Kidney (tissue), 14 donors: ENCODE results near the gene KCTD2. TPM values are rescaled to one million over a fixed set of nuclear protein-coding genes. Genes with fewer than 3 reads are reported as not detected.
A peak's percentile ranks its signal among the peaks of the same experiment; 100 is the strongest.

ENCODE experiments used
- DNase-seq, 5 donors: peaks; one replicate each; pipeline ENCODE4 v3.0.0-alpha.2; 2013 to 2020
- FAIRE-seq: peaks from 2 replicates; lab custom pipeline; 2012; peaks lifted over from hg19 to GRCh38; lab: Jason Lieb, UNC
- H3K27ac ChIP-seq, 2 donors: one replicate each; pipeline ENCODE4 v1.7.0; 2013; ENCODE audit warnings: low read depth in 2 of 2, low read length in 2 of 2, inconsistent platforms in 1 of 2
- H3K27me3 ChIP-seq: one replicate; pipeline ENCODE4 v1.7.1; 2013; ENCODE audit warnings: low read length, inconsistent platforms; ENCODE audit not compliant: control insufficient read depth, insufficient read depth
- H3K36me3 ChIP-seq, 3 donors: one replicate each; pipeline versions ENCODE4 v1.7.0 to v1.7.1; 2013; ENCODE audit warnings: low read length in 3 of 3, control low read depth in 1 of 3, inconsistent platforms in 1 of 3; ENCODE audit not compliant: insufficient read depth in 3 of 3, control insufficient read depth in 2 of 3
- H3K4me1 ChIP-seq, 3 donors: one replicate each; pipeline versions ENCODE4 v1.7.0 to v1.7.1; 2013; ENCODE audit warnings: low read length in 3 of 3, inconsistent platforms in 1 of 3, low read depth in 1 of 3; ENCODE audit not compliant: control insufficient read depth in 2 of 3, insufficient read depth in 2 of 3
- H3K4me3 ChIP-seq, 3 donors: one replicate each; pipeline versions ENCODE4 v1.7.0 to v1.8.1; 2013; ENCODE audit warnings: low read length in 3 of 3, control low read depth in 1 of 3, inconsistent platforms in 1 of 3
- H3K9ac ChIP-seq, 3 donors: one replicate each; pipeline versions ENCODE4 v1.7.0 to v1.7.1; 2013; ENCODE audit warnings: low read length in 3 of 3, control low read depth in 1 of 3, inconsistent platforms in 1 of 3
- H3K9me3 ChIP-seq, 3 donors: one replicate each; pipeline versions ENCODE4 v1.7.0 to v1.7.1; 2013; ENCODE audit warnings: low read length in 3 of 3, control low read depth in 1 of 3, inconsistent platforms in 1 of 3; ENCODE audit not compliant: control insufficient read depth in 2 of 3, insufficient read depth in 1 of 3
- intact Hi-C: fragments of 100-400 bp; cut with DNase I; formaldehyde crosslinking; loops from one replicate; pipeline ENCODE4 v1.11.1; 2022
- polyA plus RNA-seq: library from polyadenylated mRNA; stranded (reverse); fragments of 350-450 nt; fragmentation: Illumina TruSeq; extraction: RNeasy Lipid Tissue Mini Kit (QIAGEN cat#74804); gene quantifications from one replicate; pipeline ENCODE4 v1.2.3, GENCODE V29; 2014; ENCODE audit warnings: low read depth, low replicate concordance; ENCODE audit not compliant: insufficient read depth
- total RNA-seq: library from RNA; stranded (reverse); fragmentation: NEBNext Ultra II Directional; extraction: Animal tissue kit (Norgen Biotek cat#: 25700); gene quantifications from one replicate; pipeline ENCODE4 v1.2.1, GENCODE V29; 2021
- TF ChIP-seq, protein P1 (sequence below): IDR thresholded peaks from 3 replicates; pipeline ENCODE4 v1.5.1; 2012; ENCODE audit warnings: mild to moderate bottlenecking, moderate library complexity, borderline replicate concordance; ENCODE audit not compliant: insufficient read depth; ENCODE audit errors: extremely low read depth
- donor health status: control.
- donor health status: control.
- donor health status: control.
- donor health status: control.
- donor health status: control.
- donor health status: DM: yes; HTN: yes; CAD: no.
- donor health status: Normal renal cell carcinoma (clear cell type).

Gene KCTD2
- total and polyA plus RNA-seq, 2 donors from 2014 or later, result 26.0 to 30.2 TPM

DNA sequence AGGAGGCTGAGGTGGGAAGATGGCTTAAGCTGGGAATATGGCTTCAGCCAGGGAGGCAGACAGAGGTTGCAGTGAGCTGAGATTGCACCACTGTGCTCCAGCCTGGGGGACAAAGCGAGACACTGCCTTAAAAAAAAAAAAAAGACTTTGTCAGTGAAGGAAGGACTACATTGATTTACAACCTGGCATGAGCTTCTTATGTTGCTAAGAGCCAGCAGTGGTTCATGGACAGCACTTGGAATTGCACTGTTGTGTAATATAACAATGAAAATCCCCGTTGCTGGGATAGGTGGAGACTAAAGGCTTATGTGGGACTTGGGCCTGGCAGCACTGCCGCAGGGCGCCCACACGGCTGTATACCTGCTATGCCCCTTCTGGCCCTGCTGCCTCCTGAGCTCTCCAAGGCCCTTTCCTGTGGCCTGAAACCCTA lies 26.6 kb downstream of the KCTD2 start:
- TF ChIP-seq, protein P1, sequence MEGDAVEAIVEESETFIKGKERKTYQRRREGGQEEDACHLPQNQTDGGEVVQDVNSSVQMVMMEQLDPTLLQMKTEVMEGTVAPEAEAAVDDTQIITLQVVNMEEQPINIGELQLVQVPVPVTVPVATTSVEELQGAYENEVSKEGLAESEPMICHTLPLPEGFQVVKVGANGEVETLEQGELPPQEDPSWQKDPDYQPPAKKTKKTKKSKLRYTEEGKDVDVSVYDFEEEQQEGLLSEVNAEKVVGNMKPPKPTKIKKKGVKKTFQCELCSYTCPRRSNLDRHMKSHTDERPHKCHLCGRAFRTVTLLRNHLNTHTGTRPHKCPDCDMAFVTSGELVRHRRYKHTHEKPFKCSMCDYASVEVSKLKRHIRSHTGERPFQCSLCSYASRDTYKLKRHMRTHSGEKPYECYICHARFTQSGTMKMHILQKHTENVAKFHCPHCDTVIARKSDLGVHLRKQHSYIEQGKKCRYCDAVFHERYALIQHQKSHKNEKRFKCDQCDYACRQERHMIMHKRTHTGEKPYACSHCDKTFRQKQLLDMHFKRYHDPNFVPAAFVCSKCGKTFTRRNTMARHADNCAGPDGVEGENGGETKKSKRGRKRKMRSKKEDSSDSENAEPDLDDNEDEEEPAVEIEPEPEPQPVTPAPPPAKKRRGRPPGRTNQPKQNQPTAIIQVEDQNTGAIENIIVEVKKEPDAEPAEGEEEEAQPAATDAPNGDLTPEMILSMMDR, result no peak
- FAIRE-seq, result no peak
- Histone ChIP-seq H3K36me3 (no peaks in the 10 kb centered on the region), H3K9ac (no peak overlapping the region), H3K9me3 (no peaks in the 10 kb centered on the region), H3K27me3 (no peaks in the 10 kb centered on the region), H3K4me1 (peaks cover 0 to 27% (median 12%) of the 10 kb centered on the region in 3 donors), H3K27ac (peak overlapping the region in 1 of 2 donors; percentile 51), H3K4me3 (no peak overlapping the region)
- peak in 3 of 5 donors; percentile 22 to 61 (median 47) for DNase-seq
- intact Hi-C loops, result no loop called here

DNA sequence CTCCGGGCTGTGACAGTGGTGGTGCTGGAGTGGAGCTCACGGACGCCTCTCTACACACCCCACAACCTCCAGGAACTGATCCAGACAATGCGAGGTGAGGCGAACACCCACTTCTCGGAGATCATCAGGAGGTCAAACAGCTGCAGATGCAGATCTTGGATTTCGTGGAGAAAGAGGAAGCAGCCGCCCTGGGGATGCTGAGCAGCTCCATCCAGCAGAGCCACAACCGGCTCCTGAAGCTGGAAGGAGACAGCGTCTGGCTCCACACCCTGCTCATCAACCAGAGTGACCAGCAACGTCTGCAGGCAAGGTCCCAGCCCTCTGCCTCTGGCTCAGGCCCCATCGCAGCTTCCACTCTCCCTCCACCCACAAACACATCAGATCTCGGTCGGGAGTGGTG lies 27.5 kb downstream of the KCTD2 start:
- Histone ChIP-seq H3K4me1 (peaks cover 0 to 34% (median 20%) of the 10 kb centered on the region in 3 donors), H3K9me3 (no peaks in the 10 kb centered on the region)

GRCh38 chr17:75075597-75076336 lies 28.7 kb downstream of the KCTD2 start:
- Histone ChIP-seq H3K4me3 (no peak overlapping the region), H3K9me3 (no peaks in the 10 kb centered on the region), H3K36me3 (no peaks in the 10 kb centered on the region), H3K4me1 (peaks cover 0 to 38% (median 20%) of the 10 kb centered on the region in 3 donors), H3K27me3 (no peaks in the 10 kb centered on the region), H3K9ac (no peak overlapping the region), H3K27ac (no peak overlapping the region)
- FAIRE-seq (no peak), DNase-seq (no peak)
- intact Hi-C loops, result no loop called here
- TF ChIP-seq, protein P1, result no peak

More for the DNA sequence above, 27.5 kb downstream of the KCTD2 start:
- H3K36me3 ChIP-seq, result no peaks in the 10 kb centered on the region
- no peak overlapping the region for H3K4me3 ChIP-seq
- intact Hi-C loops, result no loop called here
- no peaks in the 10 kb centered on the region for H3K27me3 ChIP-seq
- TF ChIP-seq, protein P1, result no peak
- no peak for DNase-seq
- H3K27ac ChIP-seq, result no peak overlapping the region
- H3K9ac ChIP-seq, result peak overlapping the region in 1 of 3 donors; percentile 32
- no peak for FAIRE-seq
